GM18858 (cell line): ENCODE results near the gene NLRP10.
A peak's percentile ranks its signal among the peaks of the same experiment; 100 is the strongest.

Experiments
- ATAC-seq: cut with Tn5 transposase; IDR thresholded peaks from one replicate; pipeline ENCODE4 v1.9.1; 2021; ENCODE audit not compliant: unreplicated experiment

NLRP10 gene, protein sequence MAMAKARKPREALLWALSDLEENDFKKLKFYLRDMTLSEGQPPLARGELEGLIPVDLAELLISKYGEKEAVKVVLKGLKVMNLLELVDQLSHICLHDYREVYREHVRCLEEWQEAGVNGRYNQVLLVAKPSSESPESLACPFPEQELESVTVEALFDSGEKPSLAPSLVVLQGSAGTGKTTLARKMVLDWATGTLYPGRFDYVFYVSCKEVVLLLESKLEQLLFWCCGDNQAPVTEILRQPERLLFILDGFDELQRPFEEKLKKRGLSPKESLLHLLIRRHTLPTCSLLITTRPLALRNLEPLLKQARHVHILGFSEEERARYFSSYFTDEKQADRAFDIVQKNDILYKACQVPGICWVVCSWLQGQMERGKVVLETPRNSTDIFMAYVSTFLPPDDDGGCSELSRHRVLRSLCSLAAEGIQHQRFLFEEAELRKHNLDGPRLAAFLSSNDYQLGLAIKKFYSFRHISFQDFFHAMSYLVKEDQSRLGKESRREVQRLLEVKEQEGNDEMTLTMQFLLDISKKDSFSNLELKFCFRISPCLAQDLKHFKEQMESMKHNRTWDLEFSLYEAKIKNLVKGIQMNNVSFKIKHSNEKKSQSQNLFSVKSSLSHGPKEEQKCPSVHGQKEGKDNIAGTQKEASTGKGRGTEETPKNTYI

DNA sequence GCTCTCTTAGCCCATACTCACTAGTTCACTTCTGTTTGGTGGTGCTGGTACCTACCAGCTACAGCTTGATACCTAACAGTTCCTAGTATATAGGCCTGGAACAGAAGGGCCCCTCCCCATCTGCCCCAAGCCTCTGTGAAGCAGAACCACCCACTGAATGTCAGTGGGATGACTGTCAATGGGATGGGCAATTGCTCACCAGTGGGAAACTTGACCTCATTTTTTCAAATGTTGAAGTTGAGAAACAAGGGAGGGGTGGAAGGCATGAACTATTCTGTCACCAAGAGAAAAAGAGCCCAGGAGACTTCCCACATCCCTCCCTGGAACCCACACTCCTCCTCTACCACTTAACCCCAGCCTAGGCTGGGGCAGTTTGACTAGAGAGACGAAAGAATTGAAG, at the start of gene NLRP10:
TSS of gene NLRP10 (minus strand) at position 62 of the 400 bp plus-strand sequence. CDS start 1,952 bp downstream, outside the sequence.
- no peak for ATAC-seq

DNA sequence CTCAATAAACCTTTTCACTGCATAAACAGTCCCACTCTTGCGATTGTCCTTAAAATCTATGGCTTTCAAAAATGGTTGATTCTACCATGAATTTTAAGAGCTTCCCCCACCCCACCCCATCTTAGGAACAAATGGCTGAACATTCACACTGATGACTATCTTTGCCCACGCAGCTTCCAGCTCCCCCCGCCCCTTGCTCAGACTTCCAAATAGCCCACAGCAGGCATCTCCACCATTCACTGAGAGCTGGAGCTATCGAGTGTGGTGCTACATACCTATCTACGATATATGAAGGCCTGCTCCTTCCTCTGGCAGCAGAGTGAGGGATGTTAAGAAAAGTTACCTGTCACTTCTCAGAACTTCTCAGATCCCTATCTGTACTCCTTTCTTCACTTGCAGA, 48.6 kb upstream of the NLRP10 start:
- ATAC-seq = no peak

DNA sequence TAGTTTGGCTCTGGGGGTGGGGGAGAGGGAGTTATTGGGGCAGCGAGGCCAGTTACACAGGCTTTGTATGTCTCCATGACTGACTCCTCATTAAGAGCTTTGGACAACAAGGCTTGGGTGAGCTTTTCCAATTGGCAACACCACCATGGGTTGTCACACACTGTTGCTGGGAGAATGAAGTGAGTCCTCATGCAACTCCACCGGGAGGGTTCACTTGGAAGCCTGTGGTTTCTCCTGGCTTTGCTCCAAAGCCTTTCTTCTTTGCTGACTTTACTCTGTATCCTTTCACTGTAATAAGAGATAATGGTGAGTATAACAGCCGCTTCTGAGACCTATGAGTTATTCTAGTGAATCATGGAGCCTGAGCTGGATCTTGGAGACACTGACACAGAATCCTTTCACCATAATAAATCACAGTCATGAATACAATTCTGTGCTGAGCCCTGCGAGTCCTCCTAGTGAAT, 46.8 kb upstream of the NLRP10 start:
- ATAC-seq = no peak

DNA sequence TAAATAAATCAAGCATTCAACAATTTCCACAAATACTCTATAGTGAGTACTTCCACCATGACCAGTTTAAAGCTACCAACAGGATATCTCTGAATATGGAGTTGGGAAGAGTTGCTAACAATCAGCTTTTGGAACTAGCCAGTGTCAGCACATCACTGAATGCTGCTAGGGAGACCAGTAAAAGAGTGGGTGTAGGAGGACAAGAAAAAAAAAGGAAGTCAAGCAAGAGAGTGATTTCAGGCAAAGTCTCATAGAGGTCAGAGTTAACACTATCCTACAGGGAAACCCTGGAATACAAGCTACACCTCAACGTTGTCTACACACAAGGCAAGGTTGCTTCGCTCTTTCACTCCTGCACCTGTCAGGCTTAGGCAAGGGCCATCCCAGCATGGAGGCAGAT, 46.1 kb upstream of the NLRP10 start:
- ATAC-seq = no peak

DNA sequence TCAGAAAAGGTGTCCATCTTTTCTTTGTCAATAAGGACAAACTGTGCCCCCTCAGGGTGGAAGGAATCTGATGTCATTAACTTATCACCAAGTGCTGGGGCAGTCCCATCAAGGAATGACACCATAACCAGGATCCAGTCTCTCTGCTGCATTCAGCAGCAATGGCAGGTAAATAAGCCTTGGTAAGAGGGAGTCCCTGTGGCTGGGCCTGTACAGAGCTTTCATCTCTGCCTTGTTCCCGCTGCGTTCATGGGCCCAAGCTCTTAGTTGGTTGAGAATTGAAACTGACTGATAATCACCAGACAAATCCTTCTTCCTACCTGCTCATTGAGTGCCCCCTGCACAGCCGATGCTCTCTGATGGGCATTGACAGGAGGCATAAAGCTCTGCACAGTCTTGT, 44.6 kb upstream of the NLRP10 start:
- ATAC-seq = no peak

DNA sequence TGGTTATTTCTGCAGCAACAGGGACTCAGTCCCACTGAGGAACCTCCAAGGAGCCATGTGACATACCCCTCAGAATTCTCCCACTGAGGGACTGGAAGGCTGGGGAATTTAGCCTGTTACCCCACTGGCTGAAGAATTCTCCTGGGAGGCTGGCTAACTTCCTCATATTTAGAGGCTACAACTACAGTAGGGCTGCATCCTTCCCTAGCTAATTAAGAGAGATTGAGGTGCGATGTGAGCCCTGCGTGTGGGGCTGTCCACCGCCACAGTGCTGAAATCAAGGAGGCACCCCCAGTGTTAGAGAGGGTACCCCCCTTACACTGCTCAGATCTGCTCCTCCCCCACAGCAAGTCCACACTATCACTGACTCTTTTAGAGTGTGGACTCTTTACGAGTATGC, 43.0 kb upstream of the NLRP10 start:
- no peak for ATAC-seq

DNA sequence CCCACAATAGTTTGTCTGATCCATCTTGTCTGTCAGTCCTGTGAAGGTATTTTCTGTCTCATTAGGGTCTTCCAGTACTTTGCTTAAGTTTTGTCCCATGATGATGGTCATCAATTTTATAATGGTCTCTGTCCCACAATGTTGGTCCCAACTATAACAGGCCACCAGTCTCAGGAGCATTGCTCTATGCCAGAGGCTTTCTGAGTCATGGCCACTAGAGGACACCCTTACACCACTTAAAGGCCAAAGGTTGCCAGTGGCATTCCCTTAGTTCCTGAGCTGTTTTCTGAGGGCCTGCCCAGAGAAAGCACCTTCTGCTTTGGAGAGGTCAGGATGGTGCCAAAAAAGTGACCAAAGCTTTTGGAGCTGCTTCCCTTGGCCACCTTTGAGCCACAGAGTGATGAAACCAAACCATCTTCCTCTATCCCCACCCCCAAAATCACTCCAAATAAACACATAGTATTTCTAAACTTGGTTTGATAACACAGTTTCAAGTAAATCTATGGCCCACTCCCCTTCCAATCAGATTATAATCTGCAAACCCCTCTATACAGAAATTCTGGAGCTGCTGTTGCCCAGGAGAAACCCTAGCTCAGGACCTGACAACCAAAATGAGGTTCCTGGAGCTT, 41.2 kb upstream of the NLRP10 start:
- peak; percentile 82 for ATAC-seq

DNA sequence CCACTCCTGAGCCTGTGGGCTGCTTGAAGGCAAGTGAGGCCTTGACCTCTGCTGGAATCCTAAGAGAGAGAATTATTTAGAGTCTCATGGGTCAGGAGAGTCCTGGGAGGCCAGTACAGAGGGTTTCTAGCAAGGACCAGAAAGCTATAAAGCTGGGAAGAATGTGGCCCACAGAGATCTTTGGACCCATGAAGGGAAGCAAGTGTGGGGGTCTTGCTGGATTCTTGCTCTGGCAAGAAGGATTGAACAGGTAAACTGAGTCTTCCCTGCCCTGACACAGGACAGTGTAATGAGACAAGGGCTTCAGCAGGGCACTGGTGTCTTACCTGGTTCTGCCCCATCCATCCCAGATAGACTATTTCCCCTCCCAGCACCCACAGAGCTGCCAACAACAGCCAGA, 40.3 kb upstream of the NLRP10 start:
- no peak for ATAC-seq

DNA sequence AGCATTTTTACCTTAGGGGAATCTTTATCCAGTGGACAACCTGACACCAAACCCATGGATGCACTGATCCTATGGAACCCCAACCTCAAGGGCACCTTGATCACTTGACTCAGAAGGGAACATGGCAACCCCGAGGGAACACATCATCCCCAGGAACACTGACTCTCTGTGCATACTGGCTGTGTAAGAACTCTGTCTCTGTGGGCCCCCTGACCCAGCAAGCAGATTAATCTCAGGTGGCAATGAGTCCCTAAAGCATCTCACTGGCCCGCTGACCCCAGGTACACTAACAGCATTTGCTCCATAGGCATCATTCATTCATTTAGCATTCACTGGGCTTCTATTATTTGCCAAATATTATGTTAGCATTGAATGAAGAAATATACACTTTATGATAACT, 38.8 kb upstream of the NLRP10 start:
- no peak for ATAC-seq

DNA sequence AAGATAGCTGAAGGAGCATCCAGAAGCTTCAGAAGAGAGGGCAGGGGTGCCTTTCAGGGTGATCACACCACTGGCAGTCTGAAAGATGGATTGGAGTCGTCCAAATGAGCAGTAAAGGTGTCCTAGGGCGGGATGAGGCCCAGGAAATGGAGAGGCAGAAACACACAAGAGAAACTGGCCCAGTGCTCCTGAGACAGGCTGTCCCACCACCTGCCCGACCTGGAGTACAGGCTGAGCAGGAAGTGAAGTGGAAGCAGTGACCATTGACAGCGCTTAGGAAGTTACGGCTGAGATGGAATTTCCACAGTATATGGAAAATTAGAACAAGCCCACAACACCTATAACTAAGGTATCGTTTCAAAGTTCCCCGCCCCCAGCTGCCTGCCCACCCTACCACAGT, 37.9 kb upstream of the NLRP10 start:
- ATAC-seq = no peak

DNA sequence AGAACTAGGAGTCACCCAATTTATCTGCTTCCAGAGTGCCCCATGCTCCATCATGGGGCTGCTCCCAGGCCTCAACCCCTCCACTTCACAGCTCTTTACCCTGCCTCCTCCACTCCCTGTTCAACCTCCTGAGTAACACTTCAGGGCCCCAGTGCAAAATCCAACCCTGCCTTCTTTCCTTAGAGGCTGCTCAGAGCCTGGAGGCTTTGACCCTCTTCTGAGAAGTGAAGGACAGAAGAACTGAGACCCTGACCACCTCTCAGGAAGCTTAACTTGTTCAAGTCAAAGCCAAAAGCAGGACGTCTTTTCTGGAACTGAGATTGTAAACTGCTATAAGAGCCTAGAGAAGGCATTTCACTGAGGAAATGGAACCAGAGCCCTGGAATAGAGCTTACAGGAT, 37.4 kb upstream of the NLRP10 start:
- ATAC-seq = no peak

DNA sequence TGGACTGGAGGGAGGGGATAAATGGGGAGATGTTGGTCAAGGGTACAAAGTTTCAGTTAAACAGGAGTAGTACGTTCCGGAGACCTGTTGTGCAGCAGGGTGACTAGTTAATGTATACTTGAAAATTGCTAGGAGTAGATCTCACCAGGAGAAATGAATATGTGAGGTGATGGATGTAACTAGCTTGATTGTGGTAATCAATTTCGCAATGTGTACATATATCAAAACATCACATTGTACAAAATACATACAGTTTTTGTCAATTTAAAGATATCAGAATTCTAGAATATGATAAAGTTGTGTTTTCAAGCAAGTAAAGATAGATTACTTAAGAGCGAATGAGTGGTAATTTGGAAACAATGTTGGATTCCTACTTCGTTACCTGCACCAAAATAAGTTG, 35.1 kb upstream of the NLRP10 start:
- ATAC-seq = no peak

DNA sequence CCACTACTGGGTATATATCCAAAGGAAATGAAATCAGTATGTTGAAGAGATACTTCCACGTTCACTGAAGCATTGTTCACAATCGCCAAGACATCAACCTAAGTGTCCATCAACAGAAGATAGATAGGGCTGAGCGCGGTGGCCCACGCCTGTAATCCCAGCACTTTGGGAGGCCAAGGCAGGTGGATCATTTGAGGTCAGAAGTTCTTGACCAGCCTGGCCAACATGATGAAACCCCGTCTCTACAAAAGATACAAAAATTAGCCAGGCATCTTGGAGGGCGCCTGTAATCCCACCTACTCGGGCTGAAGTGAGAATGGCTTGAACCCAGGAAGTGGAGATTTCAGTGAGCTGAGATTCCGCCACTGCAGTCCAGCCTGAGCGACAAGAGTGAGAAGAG, 34.5 kb upstream of the NLRP10 start:
- ATAC-seq = no peak

DNA sequence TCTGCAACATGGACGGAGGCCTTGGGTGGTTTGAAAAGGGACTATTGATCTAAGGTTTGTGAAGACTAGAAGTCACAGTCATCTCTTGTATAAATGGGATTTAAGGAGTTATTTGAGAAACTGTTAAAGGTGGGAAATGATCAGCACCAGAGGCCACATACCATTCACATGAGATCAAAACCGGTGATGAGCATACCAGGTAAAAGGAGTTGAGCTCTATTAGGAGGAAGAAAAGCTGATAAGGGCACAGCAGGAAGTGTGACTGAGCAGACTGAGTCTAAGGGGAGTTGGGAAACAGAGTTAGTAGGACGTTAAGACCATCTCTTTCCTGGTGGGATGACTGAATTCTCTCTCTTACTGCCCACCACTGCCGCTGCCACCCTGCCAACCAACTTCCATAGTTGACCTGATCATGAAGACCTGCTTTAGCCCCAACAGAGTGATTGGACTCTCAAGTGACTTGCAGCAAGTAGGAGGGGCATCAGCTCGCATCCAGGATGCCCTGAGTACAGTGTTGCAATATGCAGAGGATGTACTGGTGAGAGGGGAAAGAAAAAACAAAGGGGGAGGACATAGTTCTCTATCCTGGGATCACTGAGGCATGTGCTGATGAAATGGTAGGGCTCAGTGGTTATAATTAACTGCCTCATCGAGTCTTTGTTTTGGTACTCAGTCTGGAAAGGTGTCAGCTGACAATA, 29.5 kb upstream of the NLRP10 start:
- no peak for ATAC-seq

DNA sequence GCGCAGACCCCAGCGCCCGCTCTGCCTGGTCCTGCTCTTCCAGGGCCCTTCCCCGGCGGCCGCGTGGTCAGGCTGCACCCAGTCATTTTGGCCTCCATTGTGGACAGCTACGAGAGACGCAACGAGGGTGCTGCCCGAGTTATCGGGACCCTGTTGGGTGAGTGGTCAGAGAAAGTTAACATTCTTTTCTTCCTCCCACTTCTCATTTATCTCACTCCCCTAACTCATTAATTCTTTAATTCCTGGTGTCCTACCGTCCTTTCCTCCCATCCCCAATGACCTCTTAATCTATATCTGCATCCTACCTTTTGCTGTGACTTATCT, 22.3 kb upstream of the NLRP10 start:
- peak; percentile 2 for ATAC-seq

DNA sequence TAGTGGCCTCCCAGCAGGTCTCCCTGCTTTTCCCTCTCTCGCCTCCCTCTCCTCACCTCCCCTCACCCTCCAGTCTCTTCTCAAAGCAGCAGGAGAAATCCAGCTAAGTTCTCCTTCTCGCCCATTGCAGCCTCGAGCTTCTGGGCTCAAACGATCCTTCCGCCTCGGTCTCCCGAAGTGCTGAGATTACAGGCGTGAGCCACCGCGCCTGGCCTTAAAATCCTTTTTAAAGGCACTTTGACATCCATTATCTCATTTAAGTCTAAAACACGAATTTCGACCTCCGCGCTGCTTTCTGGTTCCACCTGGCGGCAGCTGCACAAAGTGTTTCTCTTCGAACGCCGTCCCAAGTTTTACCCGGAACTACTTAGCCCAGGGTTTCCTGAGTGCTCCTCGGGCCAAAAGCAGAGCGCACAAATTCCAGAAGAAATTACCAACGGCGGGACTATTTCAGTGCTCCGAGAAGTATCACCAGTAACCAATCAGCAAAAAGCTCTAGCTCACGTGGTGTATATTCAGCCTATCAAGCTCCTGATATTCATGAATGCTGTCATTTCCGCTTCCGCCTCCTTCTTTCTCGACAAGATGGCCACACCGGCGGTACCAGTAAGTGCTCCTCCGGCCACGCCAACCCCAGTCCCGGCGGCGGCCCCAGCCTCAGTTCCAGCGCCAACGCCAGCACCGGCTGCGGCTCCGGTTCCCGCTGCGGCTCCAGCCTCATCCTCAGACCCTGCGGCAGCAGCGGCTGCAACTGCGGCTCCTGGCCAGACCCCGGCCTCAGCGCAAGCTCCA, 21.7 kb upstream of the NLRP10 start, which contains the start of gene EIF3F:
TSS of gene EIF3F (plus strand) at position 570 of the 792 bp plus-strand sequence. CDS start at position 586, 16 bp downstream.
- ATAC-seq = peak; percentile 94

DNA sequence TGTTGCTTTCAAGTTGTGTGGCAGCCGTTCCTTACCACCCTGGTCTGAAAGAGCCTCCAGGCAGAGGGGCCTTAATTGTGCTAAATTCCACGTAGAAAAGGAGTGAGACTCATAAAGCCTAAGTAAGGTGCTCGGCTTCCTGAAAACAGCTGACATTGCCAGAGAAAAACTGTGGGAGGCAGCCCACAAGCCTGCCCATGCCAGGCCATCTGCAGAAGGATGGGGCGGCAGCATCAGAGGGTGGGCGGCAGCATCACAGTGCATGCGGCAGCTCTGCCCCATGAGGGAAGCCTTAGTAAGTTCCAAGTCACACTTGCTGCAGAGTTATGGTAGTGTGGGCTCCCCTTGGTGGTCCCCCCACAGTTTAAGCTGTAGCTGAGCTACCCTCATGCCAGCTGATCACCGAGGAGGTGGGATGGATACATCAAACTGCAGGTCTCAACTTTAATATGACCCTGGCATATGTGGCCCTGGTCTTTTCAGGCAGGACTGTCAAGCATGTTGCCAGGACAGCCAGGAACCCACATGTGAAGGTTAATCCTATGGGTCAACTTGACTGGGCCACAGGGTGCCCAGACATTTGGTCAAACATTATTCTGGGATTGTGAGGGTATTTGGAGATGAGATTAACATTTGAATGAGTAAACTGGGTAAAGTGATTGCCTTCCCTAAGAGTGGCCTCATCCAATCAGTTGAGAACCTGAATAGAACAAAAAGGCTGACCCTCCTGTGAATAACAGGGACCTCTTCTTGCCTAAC, 18.8 kb upstream of the NLRP10 start:
- no peak for ATAC-seq

DNA sequence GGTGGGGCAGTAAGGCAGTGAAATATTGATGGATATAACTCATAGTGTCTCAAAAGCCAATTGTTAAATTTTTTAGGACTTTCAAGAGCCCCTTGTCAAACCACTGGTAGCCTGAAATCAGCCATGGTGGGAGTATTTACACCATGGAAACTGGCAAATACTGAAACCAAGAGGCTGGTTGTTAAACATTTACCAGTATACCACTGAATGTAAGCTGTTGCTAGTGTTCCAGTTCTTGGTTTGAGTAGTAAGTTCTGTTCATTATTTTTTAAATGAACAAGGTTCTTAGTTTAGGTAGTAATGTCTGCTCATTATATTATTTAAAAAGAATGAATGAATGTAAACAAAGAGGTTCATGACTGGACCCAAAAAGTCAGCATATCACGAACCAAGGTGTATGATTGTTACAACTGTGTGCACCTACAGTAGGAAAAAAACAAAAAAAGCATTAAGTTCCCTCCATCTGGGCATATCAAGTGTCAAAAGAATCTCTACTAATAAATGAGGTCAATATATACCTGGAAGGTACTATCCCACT, 17.4 kb upstream of the NLRP10 start:
- peak; percentile 32 for ATAC-seq

DNA sequence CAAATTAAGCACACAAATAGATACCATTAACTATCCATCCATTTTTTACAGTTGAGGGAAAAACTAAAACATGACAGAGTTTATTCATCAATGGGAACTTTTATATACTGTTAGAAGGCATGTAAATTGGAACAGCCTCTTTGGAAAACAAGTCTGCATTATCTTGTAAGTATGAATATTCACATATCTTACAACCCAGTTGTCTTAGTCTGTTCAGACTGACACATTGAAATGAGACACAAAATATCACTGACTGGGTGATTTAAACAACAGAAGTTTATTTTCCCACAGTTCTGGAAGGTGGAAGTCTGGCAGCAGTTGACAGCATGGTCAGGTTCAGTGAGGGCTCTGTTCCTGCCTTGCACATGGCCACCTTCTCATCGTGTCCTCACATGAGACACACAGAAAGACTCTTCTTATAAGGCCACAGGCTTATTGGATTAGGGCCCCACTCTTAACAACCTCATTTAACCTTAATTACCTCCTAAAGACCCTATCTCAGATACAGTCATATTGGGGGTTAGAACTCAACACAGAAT, 16.4 kb upstream of the NLRP10 start:
- ATAC-seq = no peak
